Activated CD8-positive, alpha-beta memory T cell treated with anti-CD3 and anti-CD28 coated beads for 36 hours (primary cell): ENCODE data around the gene TLR10. TPM values are rescaled to one million over a fixed set of nuclear protein-coding genes. Genes with fewer than 3 reads are reported as not detected.

Source experiments
- CTCF ChIA-PET: fragments of 350-600 bp; sonication (Branson Sonifier 250); formaldehyde crosslinking; loops from one replicate; lab custom pipeline; 2021; ENCODE audit warnings: antibody characterized with exemption; lab: Charles Lee
- POLR2A ChIA-PET: fragments of 350-600 bp; sonication (Branson Sonifier 250); formaldehyde crosslinking; loops from one replicate; lab custom pipeline; 2021; ENCODE audit warnings: antibody characterized with exemption; lab: Charles Lee
- total RNA-seq, 2 experiments: library from RNA; stranded (reverse); gene quantifications; one replicate each; pipeline ENCODE4 v1.2.3, GENCODE V29; 2021

The TLR10 gene
- total RNA-seq, 2 experiments from 2014 or later, result not detected

- ChIA-PET CTCF (interaction anchor here (0.5 to 1.3 kb wide), 3 partner anchors 45 to 469 kb away, joined by 3 to 6 read pairs (median 5); no protein-coding TSS in a partner anchor), POLR2A (interaction anchor here (0.5 kb wide), 1 partner anchor 770 kb away, joined by 10 read pairs; no protein-coding TSS in a partner anchor)
These were observed 22.0 kb upstream of the TLR10 start, which contains the start of gene TLR1 for GRCh38 chr4:38804654-38805295. TSS of gene TLR1 (minus strand) at chr4:38804791. CDS start at chr4:38798831, 5,960 bp downstream.

- CTCF ChIA-PET, result interaction anchor here (0.5 to 1.3 kb wide), 3 partner anchors 44 to 468 kb away, joined by 3 to 6 read pairs (median 5); no protein-coding TSS in a partner anchor
- POLR2A ChIA-PET, result interaction anchor here (0.5 kb wide), 1 partner anchor 771 kb away, joined by 10 read pairs; no protein-coding TSS in a partner anchor
These were observed 21.3 kb upstream of the TLR10 start for GRCh38 chr4:38803833-38804653.

GRCh38 chr4:38802561-38803355 is 20.0 kb upstream of the TLR10 start:
- CTCF ChIA-PET, result interaction anchor here (0.7 to 2.2 kb wide), 2 partner anchors 43 to 57 kb away, joined by 3 to 5 read pairs; no protein-coding TSS in a partner anchor
- POLR2A ChIA-PET, result interaction anchor here (0.6 kb wide), 1 partner anchor 975 kb away, joined by 4 read pairs; no protein-coding TSS in a partner anchor

- ChIA-PET CTCF (interaction anchor here (2.2 kb wide), 1 partner anchor 41 kb away, joined by 5 read pairs; no protein-coding TSS in a partner anchor), POLR2A (no interaction called here)
These were observed 18.2 kb upstream of the TLR10 start for GRCh38 chr4:38800961-38801450.

- POLR2A ChIA-PET, result no interaction called here
These were observed 17.6 kb upstream of the TLR10 start for GRCh38 chr4:38800366-38800765.

GRCh38 chr4:38795087-38795486 is 12.3 kb upstream of the TLR10 start:
- CTCF ChIA-PET, result no interaction called here
- POLR2A ChIA-PET, result no interaction called here

More at GRCh38 chr4:38800366-38800765, 17.6 kb upstream of the TLR10 start:
- CTCF ChIA-PET, result no interaction called here

GRCh38 chr4:38794051-38794450 is 11.3 kb upstream of the TLR10 start:
- ChIA-PET POLR2A (no interaction called here), CTCF (no interaction called here)

GRCh38 chr4:38791010-38791409 is 8.2 kb upstream of the TLR10 start:
- ChIA-PET CTCF (no interaction called here), POLR2A (no interaction called here)

- ChIA-PET CTCF (no interaction called here), POLR2A (no interaction called here)
These were observed 5.5 kb upstream of the TLR10 start for GRCh38 chr4:38788317-38788716.

GRCh38 chr4:38787693-38788092 is 4.9 kb upstream of the TLR10 start:
- ChIA-PET CTCF (interaction anchor here (0.6 kb wide), 1 partner anchor 60 kb away, joined by 3 read pairs; no protein-coding TSS in a partner anchor), POLR2A (no interaction called here)

GRCh38 chr4:38785901-38786402 is 3.2 kb upstream of the TLR10 start:
- POLR2A ChIA-PET, result no interaction called here
- CTCF ChIA-PET, result no interaction called here

GRCh38 chr4:38785041-38785790 is 2.4 kb upstream of the TLR10 start:
- ChIA-PET CTCF (no interaction called here), POLR2A (no interaction called here)

- POLR2A ChIA-PET, result no interaction called here
- CTCF ChIA-PET, result interaction anchor here (0.6 kb wide), 1 partner anchor 352 kb away, joined by 5 read pairs; no protein-coding TSS in a partner anchor
These were observed 1.4 kb upstream of the TLR10 start for GRCh38 chr4:38784141-38784540.

- CTCF ChIA-PET, result interaction anchor here (0.6 to 2.3 kb wide), 8 partner anchors 16 to 1924 kb away, joined by 3 to 16 read pairs (median 3); no protein-coding TSS in a partner anchor
- POLR2A ChIA-PET, result no interaction called here
These were observed 295 bp upstream of the TLR10 start for GRCh38 chr4:38783109-38783460.

GRCh38 chr4:38781854-38782261 is 932 bp downstream of the TLR10 start:
- POLR2A ChIA-PET, result no interaction called here

GRCh38 chr4:38780833-38781484 is 1.8 kb downstream of the TLR10 start:
- ChIA-PET POLR2A (no interaction called here), CTCF (interaction anchor here (1.0 kb wide), 1 partner anchor 601 kb away, joined by 3 read pairs; no protein-coding TSS in a partner anchor)

More at GRCh38 chr4:38781854-38782261, 932 bp downstream of the TLR10 start:
- CTCF ChIA-PET, result interaction anchor here (0.6 to 2.3 kb wide), 7 partner anchors 22 to 720 kb away, joined by 3 to 16 read pairs (median 3); no protein-coding TSS in a partner anchor

GRCh38 chr4:38779790-38780189 is 3.0 kb downstream of the TLR10 start:
- CTCF ChIA-PET, result no interaction called here
- POLR2A ChIA-PET, result no interaction called here
